Caki2 (cell line): Measurements from ENCODE around the gene IRF4. TPM values are rescaled to one million over a fixed set of nuclear protein-coding genes. Genes with fewer than 3 reads are reported as not detected.

Experiments
- DNase-seq: peaks from one replicate; pipeline ENCODE4 v3.0.0-alpha.2; 2015; ENCODE audit warnings: low read depth
- in situ Hi-C: cut with HindIII; loops from 2 replicates; pipeline ENCODE4 v1.10.0; 2016; ENCODE audit warnings: low sequenced_read_pairs, low pct_unique_long_range_greater_than_20kb, mixed read lengths
- total RNA-seq: library from RNA; depleted of rRNA; stranded (reverse); fragments of >200 nt; shearing (Covaris generic); gene quantifications from 2 replicates; pipeline ENCODE4 v1.2.3, GENCODE V29; 2014; ENCODE audit warnings: low replicate concordance

The IRF4 gene
- total RNA-seq, 1 experiment from 2014 or later, result not detected

DNA sequence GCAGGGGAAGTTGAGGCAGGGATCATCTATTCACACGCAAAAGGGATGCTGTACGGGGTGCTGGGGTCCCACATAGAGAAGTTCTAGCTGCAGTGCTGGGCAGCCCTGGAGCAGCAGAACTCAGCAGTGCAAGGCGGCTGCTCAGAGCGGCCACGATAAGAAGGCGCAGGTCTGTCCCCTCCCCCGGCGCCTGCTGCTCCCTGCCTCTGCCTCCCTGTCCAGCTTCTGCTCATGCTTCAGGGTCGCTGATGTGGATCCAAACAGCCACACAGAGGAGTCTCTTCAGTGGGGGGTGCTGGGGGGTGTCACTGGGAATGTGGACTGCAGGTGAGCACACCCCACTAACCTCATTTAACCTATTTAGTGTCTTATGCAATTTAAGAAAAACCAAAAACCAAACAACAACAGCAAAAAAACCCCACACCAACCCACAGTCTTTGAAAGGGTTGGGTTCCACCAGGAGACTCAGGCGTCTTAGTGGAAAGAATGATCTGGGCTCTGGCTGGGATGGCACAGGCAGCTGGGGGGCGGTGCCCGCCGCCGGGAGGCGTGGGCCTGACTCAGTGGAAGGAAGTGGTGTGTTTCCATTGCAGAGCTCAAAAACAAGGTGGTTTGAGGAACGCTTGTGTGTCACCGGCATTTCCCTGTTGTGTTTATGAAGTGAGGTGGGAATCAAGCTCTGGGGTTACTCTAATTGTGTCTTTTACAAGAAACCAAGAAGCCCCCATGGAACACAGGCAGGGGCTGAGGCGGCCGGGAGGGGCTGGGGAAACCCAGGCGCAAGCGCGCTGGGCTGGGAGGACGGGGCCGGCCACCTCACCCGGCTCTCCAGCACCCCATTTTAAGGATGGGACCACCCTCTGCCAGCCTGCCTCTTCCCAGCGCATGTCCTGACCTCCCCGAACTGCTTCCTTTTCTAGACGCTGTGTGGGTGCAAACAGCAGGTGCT, 55.1 kb downstream of the IRF4 start:
- in situ Hi-C loops, result no loop called here
- DNase-seq, result no peak

DNA sequence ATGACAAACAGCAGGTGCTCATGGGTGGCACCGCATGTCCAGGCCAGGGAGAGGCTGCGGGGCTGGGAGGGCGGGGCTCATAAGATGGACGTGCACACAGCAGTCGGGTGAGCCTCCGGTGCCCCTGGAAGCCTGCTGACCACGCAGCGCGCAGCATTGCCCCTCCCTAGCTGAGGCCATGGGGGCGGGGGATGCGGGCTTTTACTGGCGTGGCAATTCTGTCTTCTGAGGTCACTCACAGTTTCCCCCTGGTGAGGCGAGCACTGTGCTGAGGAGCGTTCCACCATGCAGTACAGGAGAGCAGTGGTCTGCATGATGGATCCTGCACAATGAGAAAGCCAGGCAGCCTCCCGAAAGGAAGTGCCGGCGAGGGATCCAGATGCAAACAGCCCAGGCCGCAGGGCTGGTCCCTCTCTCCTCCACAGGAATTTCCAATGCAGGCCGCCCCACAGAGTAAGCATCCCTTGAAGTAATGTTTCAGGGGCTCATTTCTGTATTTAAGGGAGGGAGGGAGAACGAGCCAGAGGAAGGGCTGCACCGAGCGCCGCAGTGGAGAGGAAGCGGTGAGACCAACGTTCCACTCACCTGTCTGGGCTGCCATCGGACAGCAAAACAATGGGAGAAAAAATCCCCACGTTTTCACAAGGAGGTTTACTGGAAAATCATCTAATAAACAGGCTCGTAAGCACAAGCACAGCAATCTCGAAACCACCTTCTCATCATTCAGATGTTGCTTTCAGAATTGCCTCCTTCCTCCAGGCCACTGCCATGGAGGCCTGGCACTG, 56.0 kb downstream of the IRF4 start:
- DNase-seq, result no peak
- in situ Hi-C loops, result no loop called here

DNA sequence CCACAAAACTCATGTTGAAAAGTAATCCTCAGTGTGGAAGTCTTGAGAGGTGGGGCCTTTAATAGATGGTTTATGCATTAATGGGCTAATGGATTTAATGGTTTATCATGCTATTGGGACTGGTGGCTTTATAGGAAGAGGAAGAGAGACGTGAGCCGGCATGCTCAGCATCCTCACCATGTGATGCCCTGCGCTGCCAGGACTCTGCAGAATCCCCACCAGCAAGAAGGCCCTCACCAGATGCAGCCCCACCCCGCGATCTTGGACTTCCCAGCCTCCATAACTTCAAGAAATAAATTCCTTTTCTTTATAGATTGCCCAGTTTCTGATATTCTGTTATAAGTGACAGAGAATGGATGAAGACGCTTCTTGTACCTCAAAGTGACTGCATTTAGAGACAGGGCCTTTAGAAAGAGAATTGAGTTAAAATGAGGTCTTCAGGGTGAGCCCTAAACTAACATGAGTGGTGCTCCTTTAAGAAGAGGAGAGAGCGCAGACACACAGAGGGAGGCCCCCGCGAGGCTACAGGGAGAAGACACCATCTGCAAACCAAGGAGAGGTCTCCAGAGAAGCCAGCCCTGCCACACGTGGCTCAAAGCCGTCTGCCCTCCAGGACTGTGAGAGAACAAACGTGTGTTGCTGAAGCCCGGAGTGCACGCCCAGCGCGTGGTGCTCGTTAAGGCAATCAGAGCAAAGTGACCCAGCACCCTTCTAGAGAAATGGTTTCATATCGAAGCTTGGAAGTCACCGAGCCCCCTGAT, 56.9 kb downstream of the IRF4 start:
- in situ Hi-C loops, result no loop called here
- no peak for DNase-seq

DNA sequence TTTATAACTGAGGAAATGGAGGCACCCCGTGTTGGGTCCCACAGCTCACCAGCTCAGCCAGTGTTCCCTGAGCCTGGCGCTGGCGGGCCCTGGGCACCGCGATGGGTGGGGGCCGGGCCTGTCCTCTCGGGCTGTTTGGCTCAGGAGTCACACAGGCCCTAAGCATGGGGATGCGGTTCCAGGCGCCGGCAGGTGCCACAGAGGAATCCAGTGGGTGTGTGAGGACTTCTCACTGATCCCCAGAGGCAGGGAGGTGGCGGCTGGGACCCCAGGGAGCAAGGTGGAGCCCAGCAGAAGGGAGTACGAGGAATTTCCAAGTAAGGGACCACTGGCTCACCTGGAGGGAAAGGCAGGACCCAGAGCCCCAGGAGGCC, 57.5 kb downstream of the IRF4 start:
- in situ Hi-C loops, result no loop called here
- no peak for DNase-seq

DNA sequence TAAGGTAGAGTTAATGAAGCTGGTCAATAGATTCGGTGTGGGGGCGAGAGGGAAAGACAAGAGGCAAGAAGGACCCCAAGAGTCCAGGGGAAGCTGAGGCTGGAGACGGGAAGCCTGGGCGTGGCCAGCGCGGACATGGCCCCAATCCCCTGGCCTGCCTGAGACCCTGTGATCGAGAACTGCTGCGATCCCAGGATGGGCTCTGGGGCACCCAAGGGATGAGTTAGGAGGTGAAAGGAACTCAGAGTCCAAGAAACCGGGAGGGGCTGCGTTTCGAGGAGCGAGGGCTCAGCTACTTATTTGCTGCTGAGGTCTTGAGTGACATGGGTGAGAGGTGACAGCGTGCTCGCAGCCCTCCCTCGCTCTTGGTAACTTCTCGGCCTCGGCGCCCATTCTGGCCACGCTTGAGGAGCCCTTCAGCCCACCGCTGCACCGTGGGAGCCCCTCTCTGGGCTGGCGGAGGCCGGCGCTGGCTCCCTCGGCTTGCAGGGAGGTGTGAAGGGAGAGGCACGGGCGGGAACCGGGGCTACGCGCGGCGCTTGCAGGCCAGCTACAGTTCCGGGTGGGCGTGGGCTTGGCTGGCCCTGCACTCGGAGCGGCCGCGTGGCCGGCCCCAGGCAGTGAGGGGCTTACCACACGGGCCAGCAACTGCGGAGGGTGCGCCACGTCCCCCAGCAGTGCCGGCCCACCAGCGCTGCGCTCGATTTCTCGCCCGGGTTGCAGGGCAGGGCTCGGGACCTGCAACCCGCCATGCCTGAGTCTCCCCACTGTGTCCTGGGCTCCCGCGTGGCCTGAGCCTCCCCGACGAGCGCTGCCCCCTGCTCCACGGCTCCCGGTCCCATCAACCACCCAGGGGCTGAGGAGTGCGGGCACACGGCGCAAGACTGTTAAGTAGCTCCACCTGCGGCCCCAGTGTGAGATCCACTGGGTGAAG, 58.2 kb downstream of the IRF4 start:
- in situ Hi-C loops, result no loop called here

DNA sequence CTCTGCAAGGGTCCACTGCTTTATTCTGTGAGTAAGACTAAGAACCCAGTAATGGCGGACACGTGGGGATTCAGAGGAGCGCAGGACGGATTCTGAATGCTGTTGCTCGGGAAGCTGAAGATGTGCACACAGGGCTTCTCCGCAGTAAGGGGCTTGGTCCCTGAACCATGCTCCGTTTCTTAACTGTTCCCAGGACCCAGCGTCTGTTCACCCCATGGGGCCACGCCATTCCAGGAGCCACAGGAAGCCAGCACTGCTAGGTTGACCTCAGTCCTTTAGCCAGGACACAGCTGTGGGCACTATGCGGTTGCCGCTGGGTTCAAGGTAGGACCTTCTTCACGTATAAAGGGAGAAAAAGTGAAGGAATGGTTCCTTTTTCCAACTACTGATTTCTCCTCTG, 59.8 kb downstream of the IRF4 start:
- no peak for DNase-seq
- in situ Hi-C loops, result no loop called here

More for the DNA sequence above, 58.2 kb downstream of the IRF4 start:
- DNase-seq, result no peak

DNA sequence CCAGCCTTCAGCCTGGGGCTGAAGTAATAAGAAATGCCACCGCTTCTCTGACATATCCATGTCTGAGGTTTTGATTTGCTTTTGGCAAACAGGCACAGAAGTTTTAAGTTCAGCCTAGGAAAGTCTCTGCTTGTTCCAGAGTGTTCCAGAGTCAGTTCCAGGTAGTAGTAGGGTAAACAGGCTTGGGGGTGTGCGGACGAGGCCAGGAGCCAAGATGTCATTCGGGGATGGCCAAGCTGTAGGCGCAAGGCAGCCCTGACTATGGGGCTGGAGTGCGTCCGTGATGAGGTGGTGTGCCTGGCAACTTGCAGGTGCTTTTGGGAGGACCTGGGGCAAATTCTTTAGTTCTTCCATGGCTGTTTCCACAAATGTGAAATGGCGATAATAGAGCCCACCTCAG, 60.3 kb downstream of the IRF4 start:
- DNase-seq, result no peak
- in situ Hi-C loops, result no loop called here

DNA sequence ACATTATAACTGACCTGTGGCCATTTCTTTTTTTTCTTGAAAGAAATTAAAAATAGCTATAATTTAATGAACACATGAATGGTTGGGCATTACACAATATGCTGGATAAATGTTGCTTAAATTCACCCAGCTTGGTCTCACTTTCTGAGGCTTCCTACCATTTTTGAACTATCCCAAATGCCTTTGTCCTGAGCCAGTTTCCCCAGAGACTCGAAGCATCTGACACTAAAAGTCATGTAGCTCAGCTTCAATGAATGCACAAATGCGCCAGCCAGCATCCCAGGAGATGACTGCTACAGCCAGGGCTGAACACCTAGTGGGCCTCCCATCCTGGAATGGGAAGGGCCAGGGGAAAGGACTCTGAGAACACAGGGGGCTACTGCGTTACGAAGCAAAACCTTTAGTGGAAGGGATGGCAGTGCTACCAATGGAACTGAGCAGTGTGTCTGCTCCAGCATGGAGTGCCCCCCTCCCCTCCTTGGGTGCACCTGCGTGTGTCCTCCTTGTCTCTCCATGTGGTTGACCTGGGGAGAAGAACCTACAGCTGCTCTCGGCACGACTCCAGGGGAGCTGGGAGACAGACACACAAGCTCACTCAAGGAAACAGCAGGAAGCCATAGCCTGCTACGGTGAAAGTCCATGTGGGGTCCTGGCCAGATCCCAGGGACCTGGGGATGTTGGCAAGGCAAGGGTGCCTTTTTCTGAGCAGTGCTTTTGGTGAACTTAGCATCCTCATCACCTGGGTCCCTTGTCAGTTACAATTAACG, 60.9 kb downstream of the IRF4 start:
- in situ Hi-C loops, result no loop called here
- no peak for DNase-seq

DNA sequence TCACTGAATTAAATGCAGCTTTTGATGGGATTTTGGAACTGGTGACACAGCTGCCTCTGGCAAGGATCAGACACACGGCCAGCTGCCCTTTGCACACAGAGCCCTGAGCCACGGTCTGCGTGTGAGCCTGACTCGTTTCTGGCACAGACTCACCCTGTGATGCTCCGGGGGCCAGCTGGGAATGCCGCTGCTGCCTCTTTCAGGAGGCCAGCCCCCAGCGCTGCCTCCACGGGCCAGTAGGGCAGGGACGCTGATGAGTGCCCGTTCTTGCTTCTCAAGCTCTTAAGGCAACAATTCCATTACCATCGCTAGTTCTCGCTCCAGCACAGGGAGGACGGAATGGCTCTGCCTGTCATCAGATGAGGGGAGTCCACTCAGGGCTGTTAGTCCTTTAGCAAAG, 61.6 kb downstream of the IRF4 start:
- no peak for DNase-seq
- in situ Hi-C loops, result no loop called here

DNA sequence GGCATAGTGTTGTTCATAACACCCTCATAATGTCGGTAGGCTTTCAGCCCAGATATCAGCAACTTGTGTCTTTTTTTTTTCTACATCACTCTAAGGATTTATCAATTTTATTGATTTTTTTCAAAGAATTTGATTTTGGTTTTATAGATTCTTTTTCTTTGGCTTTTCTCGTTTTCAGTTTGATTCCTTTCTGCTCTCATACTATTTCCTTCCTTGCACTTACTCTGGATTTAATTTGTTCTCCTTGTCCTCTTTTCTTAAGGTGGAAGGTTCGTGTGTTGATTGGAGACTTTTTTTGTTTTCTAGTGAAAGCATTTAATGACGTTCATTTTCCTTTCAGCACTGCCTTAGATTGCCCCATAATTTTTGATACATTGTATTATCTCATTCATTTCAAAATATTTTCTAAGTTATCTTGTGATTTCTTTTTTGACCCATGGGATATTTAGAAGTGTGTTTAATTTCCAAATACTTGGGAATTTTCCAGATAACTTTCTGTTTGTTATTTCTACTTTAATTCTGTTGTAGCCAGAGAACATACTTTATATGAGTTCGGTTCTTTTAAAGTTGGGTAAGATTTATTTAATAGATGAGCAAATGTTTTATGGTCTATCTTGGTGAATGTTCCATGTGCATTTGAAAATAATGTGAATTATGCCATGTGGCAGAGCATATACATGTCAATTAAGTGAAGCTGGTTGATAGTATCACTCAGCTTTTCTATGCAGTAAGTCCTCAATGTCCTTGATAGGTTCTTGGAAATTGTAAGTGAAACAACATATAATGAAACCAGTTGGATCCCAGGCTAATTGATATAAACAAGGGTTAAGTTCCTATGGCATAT, 62.8 kb downstream of the IRF4 start:
- in situ Hi-C loops, result no loop called here
- no peak for DNase-seq

DNA sequence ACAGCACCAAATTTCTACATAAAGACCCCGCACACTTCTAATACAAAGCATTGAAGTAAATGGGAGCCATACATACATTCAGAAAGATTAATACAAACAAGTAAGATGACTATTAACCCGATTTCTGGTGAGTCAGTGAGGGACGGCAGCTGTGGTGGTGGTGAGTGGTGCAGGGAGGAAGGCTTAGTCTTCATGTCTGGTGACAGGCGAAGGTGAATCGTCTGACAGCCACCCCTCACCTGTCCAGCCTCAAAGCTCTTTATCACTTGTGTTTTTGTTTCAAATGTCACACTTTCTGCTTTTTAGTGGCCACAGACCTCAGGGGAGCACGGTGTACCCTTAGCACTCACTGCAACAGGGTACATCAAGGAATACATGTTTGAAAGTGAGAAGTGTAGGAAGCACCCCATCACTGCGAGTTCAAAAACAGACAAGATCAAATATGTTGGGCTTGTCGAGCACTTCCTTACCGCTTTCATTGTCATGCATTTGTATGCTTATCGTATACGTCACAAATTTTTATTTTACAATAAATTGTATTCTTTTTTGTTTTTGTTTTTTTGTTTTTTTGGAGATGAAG, 63.5 kb downstream of the IRF4 start:
- DNase-seq, result no peak
- in situ Hi-C loops, result no loop called here

DNA sequence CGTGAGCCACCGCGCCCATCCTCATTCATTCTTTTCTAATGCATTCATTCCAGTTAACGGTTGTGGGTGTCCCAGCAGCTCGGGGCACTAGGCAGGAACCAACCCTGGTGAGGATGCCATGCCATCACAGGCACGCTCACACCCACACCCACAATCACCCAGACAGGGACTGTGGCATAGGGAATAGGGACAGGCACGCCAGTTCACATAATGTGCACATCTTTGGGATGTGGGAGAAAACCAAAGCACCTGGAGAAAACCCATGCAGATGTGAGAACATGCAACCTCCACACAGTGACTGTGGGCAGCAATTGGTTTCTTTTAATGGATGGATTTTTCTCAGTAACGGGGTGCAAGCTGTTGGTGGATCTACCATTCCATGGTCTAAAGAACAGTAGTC, 64.3 kb downstream of the IRF4 start:
- in situ Hi-C loops, result no loop called here
- no peak for DNase-seq

DNA sequence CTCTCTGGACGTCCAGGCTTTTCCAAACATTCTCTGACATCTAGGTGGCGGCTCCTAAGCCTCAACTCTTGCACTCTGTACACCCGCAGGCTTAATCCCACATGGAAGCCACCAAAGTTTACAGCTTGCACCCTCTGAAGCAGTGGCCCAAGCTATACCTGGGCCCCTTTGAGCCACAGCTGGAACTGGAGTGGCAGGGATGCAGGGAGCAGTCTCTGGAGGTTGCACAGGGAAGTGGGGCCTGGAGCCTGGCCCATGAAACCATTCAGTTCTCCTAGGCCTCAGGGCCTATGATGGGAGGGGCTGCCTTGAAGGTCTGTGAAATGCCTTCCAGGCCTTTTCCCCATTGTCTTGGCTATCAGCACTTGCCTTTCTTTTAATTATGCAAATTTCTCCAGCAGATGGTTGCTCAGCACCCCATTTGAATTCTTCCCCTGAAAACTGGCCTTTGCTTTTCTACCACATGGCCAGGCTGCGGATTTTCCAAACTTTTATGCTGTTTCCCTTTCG, 64.9 kb downstream of the IRF4 start:
- in situ Hi-C loops, result no loop called here
- no peak for DNase-seq

DNA sequence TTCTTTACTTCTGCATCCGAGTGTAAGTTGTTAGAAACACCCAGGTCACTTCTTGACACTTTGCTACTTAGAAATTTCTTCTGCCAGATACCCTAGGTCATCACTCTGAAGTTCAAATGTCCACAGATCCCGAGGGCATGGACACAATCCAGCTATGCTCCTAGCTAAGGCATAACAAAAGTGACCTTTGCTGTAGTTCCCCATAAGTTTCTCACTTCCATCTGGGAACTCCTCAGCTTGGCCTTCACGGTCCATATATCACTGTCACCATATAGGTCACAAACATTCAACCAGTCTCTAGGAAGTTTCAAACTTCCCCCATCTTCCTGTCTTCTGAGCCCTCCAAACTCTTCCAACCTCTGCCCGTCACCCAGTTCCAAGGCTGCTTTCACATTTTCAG, 65.3 kb downstream of the IRF4 start:
- in situ Hi-C loops, result no loop called here
- no peak for DNase-seq
